A549 (cell line): Measurements from ENCODE around the gene CLDN1. TPM values are rescaled to one million over a fixed set of nuclear protein-coding genes. Genes with fewer than 3 reads are reported as not detected.

ENCODE experiments used
- ATAC-seq, 2 experiments: fragments of 200-7000 bp in 1 of 2; fragments of >200 bp in 1 of 2; cut with Nextera tagmentation in 1 of 2; cut with Tn5 transposase in 1 of 2; 3 replicates each; pipeline versions ENCODE4 v1.8.0 to v1.9.1; 2018 to 2020; ENCODE audit warnings: mild to moderate bottlenecking in 1 of 2, moderate library complexity in 1 of 2
- CTCF ChIA-PET: fragments of 300-600 bp; sonication (Branson Sonifier 250); formaldehyde crosslinking; extraction: SDS; loops from one replicate; lab custom pipeline; 2021; ENCODE audit warnings: antibody characterized with exemption, inconsistent platforms; lab: Yijun Ruan, JAX
- POLR2A ChIA-PET: fragments of 350-600 bp; formaldehyde crosslinking; extraction: SDS; loops from one replicate; lab custom pipeline; 2021; ENCODE audit warnings: antibody characterized with exemption, inconsistent platforms; lab: Yijun Ruan, JAX
- DNase-seq, 2 experiments: peaks; one replicate each; pipeline versions ENCODE4 v3.0.0 to v3.0.0-alpha.2; 2011 to 2016; ENCODE audit warnings: low read depth in 1 of 2, low spot score in 1 of 2
- FAIRE-seq: peaks from 2 replicates; lab custom pipeline; 2011; peaks lifted over from hg19 to GRCh38; lab: Jason Lieb, UNC
- H3K27ac ChIP-seq, 2 experiments: fragments of >200 bp; sonication (Bioruptor Twin); formaldehyde crosslinking; 3 replicates each; pipeline ENCODE4 v1.5.1; 2016 to 2017
- H3K4me1 ChIP-seq: fragments of >200 bp; sonication (Bioruptor Twin); formaldehyde crosslinking; 3 replicates; pipeline ENCODE4 v1.6.1; 2016
- H3K4me2 ChIP-seq: fragments of >200 bp; sonication (Bioruptor Twin); formaldehyde crosslinking; 3 replicates; pipeline ENCODE4 v1.6.1; 2016
- H3K4me3 ChIP-seq: fragments of >200 bp; sonication (Bioruptor Twin); formaldehyde crosslinking; 3 replicates; pipeline ENCODE4 v1.5.1; 2016
- H3K9me3 ChIP-seq: fragments of >200 bp; sonication (Bioruptor Twin); formaldehyde crosslinking; 3 replicates; pipeline ENCODE4 v1.6.1; 2016
- BHLHE40 ChIP-seq: IDR thresholded peaks from 2 replicates; pipeline ENCODE4 v1.6.1; 2012; ENCODE audit warnings: low read depth, low read length, inconsistent platforms
- CBX2 ChIP-seq: fragments of 200-600 bp; sonication (generic); IDR thresholded peaks from 2 replicates; pipeline ENCODE4 v1.6.1; 2016; ENCODE audit warnings: low read depth, mild to moderate bottlenecking, borderline replicate concordance
- EP300 ChIP-seq, 2 experiments: fragments of >200 bp; sonication (Bioruptor Twin); formaldehyde crosslinking; IDR thresholded peaks; 2 replicates in 1 of 2; 3 replicates in 1 of 2; pipeline ENCODE4 v1.6.1; 2016 to 2017
- FOSL2 ChIP-seq, 2 experiments: fragments of 450-650 bp in 1 of 2; fragments of >200 bp in 1 of 2; sonication (Bioruptor Twin) in 1 of 2; formaldehyde crosslinking; IDR thresholded peaks; 2 replicates each; pipeline versions ENCODE4 v1.5.0 to v1.6.1; 2016 to 2020; ENCODE audit warnings: mild to moderate bottlenecking in 1 of 2, moderate library complexity in 1 of 2
- GATA3 ChIP-seq: IDR thresholded peaks from 2 replicates; pipeline ENCODE4 v1.6.1; 2012; ENCODE audit warnings: borderline replicate concordance
- HMGXB4 ChIP-seq: fragments of 250-450 bp; sonication (Bioruptor Pico); IDR thresholded peaks from 2 replicates; pipeline ENCODE4 v1.5.0; 2021; ENCODE audit warnings: mild to moderate bottlenecking, moderate library complexity, borderline replicate concordance
- HOXA7 ChIP-seq: fragments of 250-450 bp; sonication (Bioruptor Pico); IDR thresholded peaks from 2 replicates; pipeline ENCODE4 v1.5.0; 2020; ENCODE audit warnings: mild to moderate bottlenecking, moderate library complexity
- KDM1A ChIP-seq: fragments of 200-600 bp; sonication (generic); IDR thresholded peaks from 2 replicates; pipeline ENCODE4 v1.6.1; 2016; ENCODE audit warnings: low read depth, mild to moderate bottlenecking
- KDM5A ChIP-seq: fragments of 200-600 bp; sonication (generic); IDR thresholded peaks from 2 replicates; pipeline ENCODE4 v1.6.1; 2016; ENCODE audit warnings: antibody characterized with exemption, mild to moderate bottlenecking
- MAFK ChIP-seq: fragments of 450-650 bp; IDR thresholded peaks from 2 replicates; pipeline ENCODE4 v1.6.1; 2014; ENCODE audit not compliant: partially characterized antibody
- NR3C1 ChIP-seq: fragments of >200 bp; sonication (Bioruptor Twin); formaldehyde crosslinking; IDR thresholded peaks from 3 replicates; pipeline ENCODE4 v1.6.1; 2017
- PHF8 ChIP-seq: fragments of 200-600 bp; sonication (generic); IDR thresholded peaks from 2 replicates; pipeline ENCODE4 v1.6.1; 2016; ENCODE audit warnings: low read depth, mild to moderate bottlenecking, antibody characterized with exemption, moderate library complexity, borderline replicate concordance
- RCOR1 ChIP-seq: fragments of 150-350 bp; IDR thresholded peaks from 2 replicates; pipeline ENCODE4 v1.6.1; 2014; ENCODE audit warnings: antibody characterized with exemption, low read length, low read depth
- TP53 ChIP-seq: fragments of 250-450 bp; sonication (Bioruptor Pico); IDR thresholded peaks from 2 replicates; pipeline ENCODE4 v1.5.0; 2021; ENCODE audit warnings: mild to moderate bottlenecking, moderate library complexity
- USF2 ChIP-seq: fragments of 450-650 bp; IDR thresholded peaks from 2 replicates; pipeline ENCODE4 v1.6.1; 2014; ENCODE audit warnings: antibody characterized with exemption
- ZC3H11A ChIP-seq: fragments of 450-650 bp; IDR thresholded peaks from 2 replicates; pipeline ENCODE4 v1.6.1; 2014; ENCODE audit warnings: antibody characterized with exemption, mild to moderate bottlenecking
- WGBS: methylation state at CpG from one replicate; pipeline ENCODE4 v1.1.6; 2017; ENCODE audit errors: missing lambda C conversion rate; 5-methylcytosine and 5-hydroxymethylcytosine counted together
- polyA plus RNA-seq, 4 experiments: library from polyadenylated mRNA; depleted of rRNA in 3 of 4; stranded (reverse); fragments of >200 nt; fragmentation: RNase III in 1 of 4; extraction: RNeasy Plus Mini Kit Qiagen cat#74134 plus additional on column Dnase treatment in 1 of 4; gene quantifications; 2 replicates in 3 of 4; 3 replicates in 1 of 4; pipeline ENCODE4 v1.2.3, GENCODE V29; 2011 to 2017

CLDN1 gene
- polyA plus RNA-seq, 2 of the 4 experiments (the other 2 are of a cell fraction) = 33.7 to 142 TPM

GRCh38 chr3:190258634-190259033, 63.6 kb downstream of the CLDN1 start:
- no peak overlapping the region for H3K4me2 ChIP-seq
- CTCF ChIA-PET = no interaction called here
- 71% methylated on average over 5 of the region's 5 CpGs for WGBS

More at GRCh38 chr3:190258634-190259033, 63.6 kb downstream of the CLDN1 start:
- no peak for FAIRE-seq
- POLR2A ChIA-PET = no interaction called here
- Histone ChIP-seq H3K27ac (no peak overlapping the region), H3K4me1 (no peaks in the 10 kb centered on the region), H3K4me3 (no peak overlapping the region), H3K9me3 (no peaks in the 10 kb centered on the region)
- ATAC-seq = no peak
- no peak for DNase-seq
- TF ChIP-seq KDM1A = no peak
- TF ChIP-seq HOXA7 (CRISPR knock-in tag) = no peak
- TF ChIP-seq NR3C1 = no peak
- no peak for TF ChIP-seq FOSL2 (IDR thresholded peaks at IDR 0.05)
- no peak for TF ChIP-seq FOSL2 (CRISPR knock-in tag; IDR thresholded peaks at IDR 0.05)
- TF ChIP-seq EP300 (IDR thresholded peaks at IDR 0.05) = no peak
- no peak for TF ChIP-seq PHF8
- no peak for TF ChIP-seq GATA3
- no peak for TF ChIP-seq RCOR1
- TF ChIP-seq BHLHE40 = no peak
- no peak for TF ChIP-seq CBX2
- no peak for TF ChIP-seq HMGXB4 (CRISPR knock-in tag)
- no peak for TF ChIP-seq KDM5A
- TF ChIP-seq USF2 = no peak
- TF ChIP-seq MAFK = no peak
- TF ChIP-seq ZC3H11A = no peak
- no peak for TF ChIP-seq TP53 (CRISPR knock-in tag)

Other genes starting within 250 kb of the CLDN1 start
- gene P3H2, start 201.5 kb downstream of the CLDN1 start, polyA plus RNA-seq (2011; rRNA removed) = 59.9 and 72.5 TPM in 2 replicates
- gene P3H2, start 201.5 kb downstream of the CLDN1 start, polyA plus RNA-seq (2017; fragmentation: RNase III; extraction: RNeasy Plus Mini Kit Qiagen cat#74134 plus additional on column Dnase treatment) = 48.5 to 56.6 TPM (median 55.1 TPM) in 3 replicates
- gene CLDN16, start 65.7 kb upstream of the CLDN1 start, polyA plus RNA-seq (2011; rRNA removed) = 0.50 and 0.66 TPM in 2 replicates
- 0.16 to 0.29 TPM (median 0.21 TPM) in 3 replicates for gene CLDN16, start 65.7 kb upstream of the CLDN1 start, polyA plus RNA-seq (2017; fragmentation: RNase III; extraction: RNeasy Plus Mini Kit Qiagen cat#74134 plus additional on column Dnase treatment)
- not detected in 2 replicates for gene TMEM207, start 127.5 kb upstream of the CLDN1 start, polyA plus RNA-seq (2011; rRNA removed)
- not detected in 3 replicates for gene TMEM207, start 127.5 kb upstream of the CLDN1 start, polyA plus RNA-seq (2017; fragmentation: RNase III; extraction: RNeasy Plus Mini Kit Qiagen cat#74134 plus additional on column Dnase treatment)
- gene IL1RAP, start 191.6 kb upstream of the CLDN1 start, polyA plus RNA-seq (2011; rRNA removed) = 18.3 and 18.5 TPM in 2 replicates
- 3.9 to 4.6 TPM (median 4.6 TPM) in 3 replicates for gene IL1RAP, start 191.6 kb upstream of the CLDN1 start, polyA plus RNA-seq (2017; fragmentation: RNase III; extraction: RNeasy Plus Mini Kit Qiagen cat#74134 plus additional on column Dnase treatment)